HEK293T (cell line): ENCODE results near the gene AKAP6.

Experiments used
- CTCF ChIA-PET: fragments of 350-600 bp; formaldehyde crosslinking; extraction: SDS; loops from one replicate; lab custom pipeline; 2021; ENCODE audit warnings: antibody characterized with exemption, inconsistent platforms; lab: Yijun Ruan, JAX
- POLR2A ChIA-PET: fragments of 350-600 bp; formaldehyde crosslinking; extraction: SDS; loops from one replicate; lab custom pipeline; 2020; ENCODE audit warnings: antibody characterized with exemption, inconsistent platforms; lab: Yijun Ruan, JAX
- DNase-seq: peaks from one replicate; pipeline ENCODE4 v3.0.0; 2012; ENCODE audit warnings: mixed read lengths; ENCODE audit errors: extremely low spot score
- ARNT ChIP-seq: fragments of 450-650 bp; IDR thresholded peaks from 2 replicates; pipeline ENCODE4 v1.6.1; 2017; ENCODE audit warnings: mild to moderate bottlenecking
- BHLHE40 ChIP-seq: fragments of 450-650 bp; IDR thresholded peaks from 2 replicates; pipeline ENCODE4 v1.6.1; 2016; ENCODE audit warnings: mild to moderate bottlenecking, moderate library complexity, borderline replicate concordance
- CTBP1 ChIP-seq: fragments of 450-650 bp; IDR thresholded peaks from 2 replicates; pipeline ENCODE4 v1.6.1; 2016; ENCODE audit warnings: borderline replicate concordance
- ELF4 ChIP-seq: fragments of 450-650 bp; IDR thresholded peaks from 2 replicates; pipeline ENCODE4 v1.6.1; 2017; ENCODE audit warnings: antibody characterized with exemption
- FOXA1 ChIP-seq: fragments of 450-650 bp; IDR thresholded peaks from 2 replicates; pipeline ENCODE4 v1.6.1; 2016; ENCODE audit warnings: mild to moderate bottlenecking
- FOXK2 ChIP-seq: fragments of 450-650 bp; IDR thresholded peaks from 2 replicates; pipeline ENCODE4 v1.6.1; 2016; ENCODE audit warnings: mild to moderate bottlenecking
- FOXM1 ChIP-seq: fragments of 450-650 bp; IDR thresholded peaks from 2 replicates; pipeline ENCODE4 v1.6.1; 2017; ENCODE audit warnings: mild to moderate bottlenecking, borderline replicate concordance
- HDGF ChIP-seq: fragments of 450-650 bp; IDR thresholded peaks from 2 replicates; pipeline ENCODE4 v1.6.1; 2017; ENCODE audit warnings: antibody characterized with exemption, borderline replicate concordance
- L3MBTL2 ChIP-seq: fragments of 450-650 bp; conservative IDR thresholded peaks from 2 replicates; pipeline ENCODE4 v1.6.1; 2016; ENCODE audit warnings: mild to moderate bottlenecking
- LEF1 ChIP-seq: fragments of 450-650 bp; IDR thresholded peaks from 2 replicates; pipeline ENCODE4 v1.6.1; 2017; ENCODE audit warnings: mild to moderate bottlenecking, borderline replicate concordance
- NFRKB ChIP-seq: fragments of 450-650 bp; IDR thresholded peaks from 2 replicates; pipeline ENCODE4 v1.6.1; 2016; ENCODE audit warnings: mild to moderate bottlenecking, moderate library complexity
- PKNOX1 ChIP-seq: fragments of 450-650 bp; IDR thresholded peaks from 2 replicates; pipeline ENCODE4 v1.6.1; 2016
- SP1 ChIP-seq: fragments of 450-650 bp; IDR thresholded peaks from 2 replicates; pipeline ENCODE4 v1.6.1; 2017
- SUZ12 ChIP-seq: fragments of 450-650 bp; IDR thresholded peaks from 2 replicates; pipeline ENCODE4 v1.6.1; 2016; ENCODE audit warnings: mild to moderate bottlenecking
- TARDBP ChIP-seq: fragments of 450-650 bp; IDR thresholded peaks from 2 replicates; pipeline ENCODE4 v1.6.1; 2016
- ZNF384 ChIP-seq: fragments of 450-650 bp; IDR thresholded peaks from 2 replicates; pipeline ENCODE4 v1.6.1; 2016

Gene AKAP6

GRCh38 chr14:32637582-32637981 lies 308.5 kb downstream of the AKAP6 start:
- no peak for DNase-seq
- TF ChIP-seq SUZ12 (no peak), FOXA1 (no peak), TARDBP (no peak), HDGF (no peak), FOXK2 (no peak), ZNF384 (no peak), ARNT (no peak), L3MBTL2 (no peak), FOXM1 (no peak), PKNOX1 (no peak), BHLHE40 (no peak), LEF1 (no peak), ELF4 (no peak), NFRKB (no peak), SP1 (no peak)

GRCh38 chr14:32639208-32639607 lies 310.1 kb downstream of the AKAP6 start:
- DNase-seq: no peak
- TF ChIP-seq HDGF (no peak), NFRKB (no peak), L3MBTL2 (no peak), ARNT (no peak), PKNOX1 (no peak), TARDBP (no peak), CTBP1 (no peak), BHLHE40 (no peak), FOXM1 (no peak), SP1 (no peak), LEF1 (no peak), FOXK2 (no peak), ELF4 (no peak), SUZ12 (no peak), FOXA1 (no peak), ZNF384 (no peak)
- CTCF ChIA-PET: no interaction called here
- POLR2A ChIA-PET: no interaction called here

More at GRCh38 chr14:32637582-32637981, 308.5 kb downstream of the AKAP6 start:
- CTCF ChIA-PET: no interaction called here
- POLR2A ChIA-PET: no interaction called here

- CTCF ChIA-PET: no interaction called here
- TF ChIP-seq NFRKB (no peak), CTBP1 (no peak), LEF1 (no peak), PKNOX1 (no peak), L3MBTL2 (no peak), FOXM1 (no peak), ZNF384 (no peak), FOXA1 (no peak), SP1 (no peak), ARNT (no peak), ELF4 (no peak), SUZ12 (no peak), BHLHE40 (no peak), TARDBP (no peak), FOXK2 (no peak), HDGF (no peak)
- POLR2A ChIA-PET: no interaction called here
- no peak for DNase-seq
These were observed 316.5 kb downstream of the AKAP6 start for GRCh38 chr14:32645551-32645950.

- DNase-seq: no peak
- POLR2A ChIA-PET: no interaction called here
- CTCF ChIA-PET: no interaction called here
These were observed 319.3 kb downstream of the AKAP6 start for GRCh38 chr14:32648434-32648833.

GRCh38 chr14:32650030-32650429 lies 320.9 kb downstream of the AKAP6 start:
- CTCF ChIA-PET: no interaction called here
- POLR2A ChIA-PET: no interaction called here
- no peak for DNase-seq
- TF ChIP-seq BHLHE40 (no peak), SUZ12 (no peak), ZNF384 (no peak)

More at GRCh38 chr14:32648434-32648833, 319.3 kb downstream of the AKAP6 start:
- TF ChIP-seq ZNF384 (no peak), BHLHE40 (no peak), FOXA1 (no peak), SUZ12 (no peak), HDGF (no peak), PKNOX1 (no peak), L3MBTL2 (no peak), SP1 (no peak), LEF1 (no peak)

GRCh38 chr14:32650665-32651064 lies 321.6 kb downstream of the AKAP6 start:
- TF ChIP-seq ZNF384 (no peak), PKNOX1 (no peak)
- POLR2A ChIA-PET: no interaction called here

More at GRCh38 chr14:32650665-32651064, 321.6 kb downstream of the AKAP6 start:
- CTCF ChIA-PET: no interaction called here
- DNase-seq: no peak
